ENCODE results near the gene HIBADH.

The HIBADH gene

DNA sequence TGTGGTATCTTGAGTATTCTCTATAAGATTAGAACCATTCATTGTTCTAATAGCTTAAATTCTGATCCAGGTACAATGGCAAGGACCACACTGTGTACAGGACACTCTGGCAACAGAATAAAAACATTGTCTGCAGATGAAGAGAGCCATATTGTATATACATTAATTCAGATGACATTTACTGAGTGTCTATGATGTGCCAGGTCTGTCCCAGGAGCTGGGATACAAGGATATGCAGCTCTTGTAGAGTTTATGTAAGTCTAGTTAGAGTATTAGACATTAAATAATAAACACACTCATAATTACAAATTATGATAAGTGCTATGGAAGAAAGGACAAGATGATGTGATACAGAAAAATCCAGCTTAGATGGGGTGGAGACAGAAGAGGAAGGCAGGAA lies 184.1 kb downstream of the HIBADH start:
- no peak for FAIRE-seq

DNA sequence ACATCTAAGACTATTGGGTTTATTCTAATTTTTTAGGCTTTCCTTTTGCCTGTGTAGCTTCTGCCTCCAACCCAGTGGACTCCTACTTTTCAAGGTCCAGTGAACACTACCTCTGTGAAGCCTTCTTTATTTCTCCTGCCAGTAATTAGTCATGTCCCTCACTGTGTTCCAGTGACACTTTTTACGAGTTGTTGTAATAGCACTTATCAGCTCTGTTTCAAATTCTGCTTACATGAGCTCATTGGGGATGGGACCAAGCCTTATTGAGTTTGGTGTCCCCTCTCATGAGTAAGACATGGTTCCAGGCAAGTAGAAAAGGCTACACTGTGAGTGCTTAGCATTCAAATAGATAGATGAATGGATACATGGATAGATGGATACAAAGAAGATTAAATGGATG lies 184.6 kb downstream of the HIBADH start:
- FAIRE-seq: no peak

- FAIRE-seq: no peak
Measured at GRCh38 chr7:27476493-27476892, 186.2 kb downstream of the HIBADH start.

All from colon (tissue), 2 donors.